Upper lobe of right lung (tissue), 1 donor: ENCODE data around the gene HCST. TPM values are rescaled to one million over a fixed set of nuclear protein-coding genes. Genes with fewer than 3 reads are reported as not detected.

Source experiments
- ATAC-seq: fragments of 200-7000 bp; cut with Tn5 transposase; one replicate; pipeline ENCODE4 v1.9.1; 2020; ENCODE audit warnings: mild to moderate bottlenecking, moderate library complexity
- DNase-seq: peaks from one replicate; pipeline ENCODE4 v3.0.0-alpha.2; 2020
- H3K27ac ChIP-seq: fragments of 200-600 bp; one replicate; pipeline ENCODE4 v1.8.0; 2022
- H3K27me3 ChIP-seq: fragments of 200-600 bp; one replicate; pipeline ENCODE4 v1.8.0; 2022; ENCODE audit warnings: mild to moderate bottlenecking
- H3K36me3 ChIP-seq: fragments of 200-600 bp; one replicate; pipeline ENCODE4 v1.8.0; 2022
- H3K4me1 ChIP-seq: fragments of 200-600 bp; one replicate; pipeline ENCODE4 v1.8.0; 2022
- H3K4me3 ChIP-seq: fragments of 200-600 bp; one replicate; pipeline ENCODE4 v1.8.0; 2022; ENCODE audit warnings: mild to moderate bottlenecking
- H3K9me3 ChIP-seq: fragments of 200-600 bp; one replicate; pipeline ENCODE4 v1.8.0; 2022
- CTCF ChIP-seq: fragments of 200-600 bp; IDR thresholded peaks from one replicate; pipeline ENCODE4 v1.8.0; 2022; ENCODE audit warnings: antibody characterized with exemption
- intact Hi-C: fragments of 100-400 bp; cut with DNase I; formaldehyde crosslinking; loops from one replicate; pipeline ENCODE4 v1.11.0; 2022
- total RNA-seq: library from RNA; stranded (reverse); fragmentation: NEBNext Ultra II Directional; extraction: Animal tissue kit (Norgen Biotek cat#: 25700); gene quantifications from one replicate; pipeline ENCODE4 v1.2.1, GENCODE V29; 2021
- donor health status: DM: no; HTN: yes; CAD: no; lungs with severe emphysema.

The HCST gene
- total RNA-seq, 1 donor from 2014 or later: 44.0 TPM

- Histone ChIP-seq H3K4me3 (no peak overlapping the region), H3K9me3 (no peaks in the 10 kb centered on the region), H3K27me3 (peaks cover 67% of the 10 kb centered on the region), H3K36me3 (no peaks in the 10 kb centered on the region), H3K27ac (no peak overlapping the region), H3K4me1 (peaks cover 11% of the 10 kb centered on the region)
- DNase-seq (no peak), ATAC-seq (no peak)
- intact Hi-C loops: no loop called here
- TF ChIP-seq CTCF: no peak
These were observed 41.9 kb upstream of the HCST start for GRCh38 chr19:35860436-35860817.

- intact Hi-C loops: no loop called here
- DNase-seq (no peak), ATAC-seq (peak; percentile 46)
- no peak for TF ChIP-seq CTCF
- Histone ChIP-seq H3K4me1 (peaks cover 11% of the 10 kb centered on the region), H3K9me3 (no peaks in the 10 kb centered on the region), H3K27me3 (peaks cover 66% of the 10 kb centered on the region), H3K4me3 (no peak overlapping the region), H3K36me3 (no peaks in the 10 kb centered on the region), H3K27ac (no peak overlapping the region)
These were observed 41.3 kb upstream of the HCST start for GRCh38 chr19:35860818-35861639.

DNA sequence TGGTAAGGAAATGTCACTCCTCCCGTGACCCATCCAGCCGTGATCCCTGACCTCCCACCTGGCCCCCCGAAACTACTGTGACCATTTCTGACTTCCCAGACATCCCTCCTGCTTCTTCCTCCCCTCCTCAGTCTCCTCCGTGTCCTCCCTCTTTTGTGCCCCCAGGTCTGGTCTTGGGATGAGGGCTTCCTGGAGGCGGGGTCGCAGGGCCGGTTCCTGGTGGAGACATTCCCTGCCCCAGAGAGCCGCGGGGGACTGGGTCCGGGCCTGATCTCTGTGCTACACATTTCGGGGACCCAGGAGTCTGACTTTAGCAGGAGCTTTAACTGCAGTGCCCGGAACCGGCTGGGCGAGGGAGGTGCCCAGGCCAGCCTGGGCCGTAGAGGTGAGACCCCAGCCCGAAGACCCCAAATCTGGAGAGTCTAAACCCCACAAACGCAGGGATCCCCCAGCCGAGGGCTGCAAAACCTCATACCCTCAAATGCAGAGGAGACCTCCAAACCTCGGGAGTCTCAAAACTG lies 40.6 kb upstream of the HCST start:
- Histone ChIP-seq H3K4me3 (no peak overlapping the region), H3K4me1 (peaks cover 5% of the 10 kb centered on the region), H3K9me3 (no peaks in the 10 kb centered on the region), H3K27ac (no peak overlapping the region), H3K27me3 (peaks cover 59% of the 10 kb centered on the region), H3K36me3 (no peaks in the 10 kb centered on the region)
- ATAC-seq (no peak), DNase-seq (no peak)
- intact Hi-C loops: no loop called here
- no peak for TF ChIP-seq CTCF

GRCh38 chr19:35862528-35862927 lies 39.8 kb upstream of the HCST start:
- no peak for TF ChIP-seq CTCF
- ATAC-seq: no peak
- intact Hi-C loops: no loop called here
- Histone ChIP-seq H3K27me3 (peaks cover 51% of the 10 kb centered on the region), H3K4me1 (no peaks in the 10 kb centered on the region), H3K36me3 (no peaks in the 10 kb centered on the region), H3K27ac (no peak overlapping the region), H3K9me3 (no peaks in the 10 kb centered on the region), H3K4me3 (no peak overlapping the region)
- no peak for DNase-seq

DNA sequence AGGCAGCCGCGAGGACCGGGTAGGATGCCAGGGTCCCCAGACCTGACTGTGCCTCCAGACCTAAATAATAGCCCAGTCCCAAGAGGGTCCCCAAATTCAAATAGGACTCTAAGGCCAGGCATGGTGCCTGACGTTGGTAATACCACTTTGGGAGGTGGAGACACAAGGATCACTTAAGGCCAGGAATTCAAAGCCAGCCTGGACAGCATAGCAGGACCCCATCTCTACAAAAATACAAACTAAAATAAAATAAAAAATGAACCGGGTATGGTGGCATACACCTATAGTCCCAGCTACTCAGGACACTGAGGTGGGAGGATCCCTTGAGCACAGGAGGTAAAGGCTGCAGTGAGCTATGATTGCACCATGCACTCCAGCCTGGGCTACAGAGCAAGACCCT lies 39.3 kb upstream of the HCST start:
- Histone ChIP-seq H3K4me1 (no peaks in the 10 kb centered on the region), H3K9me3 (no peaks in the 10 kb centered on the region), H3K27ac (no peak overlapping the region), H3K4me3 (no peak overlapping the region), H3K27me3 (peaks cover 46% of the 10 kb centered on the region), H3K36me3 (no peaks in the 10 kb centered on the region)
- intact Hi-C loops: no loop called here
- no peak for TF ChIP-seq CTCF
- no peak for DNase-seq
- no peak for ATAC-seq
